GM11168 (cell line): Measurements from ENCODE around the gene MITD1.

Experiments used
- in situ Hi-C: fragments of 300-500 bp; cut with MboI; formaldehyde crosslinking; loops from one replicate; pipeline ENCODE4 v1.12.0; 2022; ENCODE audit warnings: low sequenced_read_pairs; ENCODE audit not compliant: unreplicated experiment

Gene MITD1

DNA sequence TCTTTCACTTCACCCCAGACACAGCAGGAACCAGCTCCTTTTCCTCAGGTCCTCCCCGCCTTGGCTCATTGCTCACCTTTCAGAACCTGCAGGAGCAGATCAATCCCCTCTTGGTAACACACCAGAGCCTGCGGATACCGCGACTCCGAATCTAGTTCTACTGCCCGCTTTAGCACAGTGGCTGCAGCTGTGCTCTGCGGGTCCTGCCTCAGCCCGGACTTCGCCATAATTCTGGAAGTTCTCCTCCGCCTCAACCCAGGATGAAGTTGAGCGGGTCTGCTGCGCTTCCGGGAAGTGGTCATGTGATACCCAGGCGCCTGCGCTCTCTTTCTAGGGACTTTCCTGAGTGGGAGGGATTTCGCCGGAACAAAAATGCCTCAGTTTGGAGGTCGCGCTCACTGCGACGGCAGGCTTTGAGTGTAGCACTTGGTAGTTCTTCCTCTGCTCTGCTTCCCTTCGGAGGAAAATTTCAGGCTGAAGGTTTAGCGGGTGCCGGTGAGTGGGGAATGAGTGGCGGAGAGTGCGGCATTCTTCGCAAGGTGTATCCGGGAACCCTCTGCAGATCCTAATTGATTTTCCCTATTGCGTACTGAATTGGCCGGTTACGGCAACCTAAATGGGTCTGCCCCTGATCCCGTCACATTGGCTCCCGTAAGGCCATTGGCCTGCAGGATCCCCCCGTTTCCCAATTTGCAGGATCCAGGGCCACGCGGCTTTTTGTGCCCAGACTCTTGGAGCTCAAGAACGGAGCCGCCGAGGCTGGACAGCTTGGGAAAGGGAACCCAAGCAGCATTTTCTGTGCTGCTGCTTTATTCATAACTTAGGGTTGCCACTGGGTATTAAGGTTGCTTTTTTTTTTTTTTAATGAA is at the start of gene MITD1, which contains the start of gene MRPL30:
Gene MITD1 (minus strand): TSS at position 304 of the 869 bp plus-strand sequence. CDS start 77 bp downstream, at position 227.
Gene MRPL30 (plus strand): TSS at position 430 of the 869 bp plus-strand sequence. CDS start 5,020 bp downstream, outside the sequence.
- in situ Hi-C loops, result loop anchor here (25.0 kb wide), 1 partner anchor 306 kb away; the partner anchor contains the start of gene REV1

DNA sequence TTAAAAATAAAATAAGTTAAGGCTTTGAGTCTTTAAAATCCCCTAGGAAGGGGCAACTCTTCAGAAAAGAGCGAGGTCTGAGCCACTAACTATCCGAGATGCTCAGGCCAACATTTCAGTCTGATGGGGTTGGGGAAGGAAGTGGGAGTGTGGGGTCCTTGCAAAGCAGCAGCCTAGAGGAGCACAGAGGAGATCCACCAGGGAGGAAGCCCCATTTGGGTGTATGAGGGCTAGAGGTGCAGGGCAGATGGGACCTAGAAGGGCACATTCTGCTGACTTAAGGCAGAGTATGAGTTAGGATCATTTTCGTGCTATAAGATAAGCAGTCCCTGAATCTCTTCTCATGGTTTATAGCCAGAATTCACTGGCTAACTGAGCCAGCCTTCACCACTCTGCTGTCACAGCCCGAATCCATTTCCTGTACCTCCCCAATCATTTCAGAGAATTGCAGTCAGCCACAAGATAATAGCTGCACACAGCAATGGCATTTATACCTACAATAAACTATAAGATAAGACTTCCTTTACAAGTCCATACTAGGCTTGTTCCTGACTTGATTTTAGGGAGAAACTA is 37.2 kb upstream of the MITD1 start:
- in situ Hi-C loops, result no loop called here

DNA sequence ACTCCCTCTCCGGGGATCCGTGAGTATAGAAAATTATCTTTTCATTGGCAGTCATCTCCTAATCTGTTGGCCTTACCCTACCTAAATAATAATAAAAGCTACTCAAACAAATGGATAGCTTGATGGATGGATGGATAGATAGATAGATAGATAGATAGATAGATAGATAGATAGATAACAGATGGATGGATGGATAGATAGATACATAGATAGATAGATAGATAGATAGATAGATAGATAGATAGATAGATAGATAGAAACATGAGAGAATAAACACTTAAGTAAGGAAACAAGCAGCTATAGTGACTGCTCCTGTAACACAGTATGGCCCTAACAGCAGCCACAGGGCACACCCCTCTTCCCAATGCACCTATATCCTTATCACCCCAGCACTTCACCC is 35.2 kb upstream of the MITD1 start:
- in situ Hi-C loops, result no loop called here

DNA sequence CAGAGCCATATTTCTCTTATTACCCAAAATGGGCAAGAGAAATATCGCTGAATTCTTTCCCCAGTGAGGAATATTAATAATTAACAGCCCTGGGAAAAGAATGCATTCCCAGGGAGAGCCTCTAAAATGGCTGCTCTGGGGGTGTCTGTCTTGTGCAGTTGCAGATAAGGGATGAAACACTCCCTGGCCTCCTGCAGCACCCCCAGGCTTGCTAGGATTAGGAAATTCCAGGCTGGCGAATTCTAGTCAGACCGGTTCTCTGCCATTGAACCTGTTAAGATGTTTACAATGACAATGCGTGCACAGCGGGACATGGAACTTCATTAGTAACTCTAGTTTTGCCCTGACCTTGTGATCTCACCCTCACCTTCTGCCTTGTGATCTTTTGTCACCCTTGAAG is 24.6 kb upstream of the MITD1 start:
- in situ Hi-C loops, result no loop called here

DNA sequence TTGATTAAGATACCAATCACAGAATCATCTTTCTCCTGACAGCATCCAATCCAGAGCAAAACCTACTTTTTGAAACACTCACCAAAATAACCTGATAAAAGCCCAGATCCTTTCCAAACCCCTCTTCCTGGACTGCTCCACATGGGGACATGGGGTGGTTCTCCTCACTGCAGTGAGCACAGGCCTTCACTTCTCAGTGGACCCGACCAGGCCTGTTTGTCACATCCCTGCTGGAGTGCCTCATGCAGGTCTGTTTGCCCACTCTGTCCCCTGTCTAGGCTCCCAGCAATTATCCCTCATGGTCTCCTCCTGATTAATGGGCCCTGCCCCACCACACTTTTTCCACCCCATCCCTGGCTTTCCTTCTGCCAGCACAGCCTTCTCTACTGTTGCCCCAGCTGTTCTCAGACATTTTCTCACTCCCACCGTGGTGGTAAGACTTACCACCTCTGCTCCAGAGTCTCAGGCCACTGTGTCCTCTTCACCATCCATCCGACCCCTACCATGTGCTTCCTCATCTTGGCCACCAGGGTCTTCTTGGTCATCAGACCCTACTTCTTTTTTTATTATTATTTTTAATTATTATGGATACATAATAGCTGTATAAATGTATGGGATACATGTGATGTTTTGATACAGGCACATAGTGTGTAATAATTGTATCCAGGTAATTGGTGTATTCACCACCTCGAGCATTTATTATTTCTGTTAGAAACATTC is 21.3 kb upstream of the MITD1 start:
- in situ Hi-C loops, result no loop called here

DNA sequence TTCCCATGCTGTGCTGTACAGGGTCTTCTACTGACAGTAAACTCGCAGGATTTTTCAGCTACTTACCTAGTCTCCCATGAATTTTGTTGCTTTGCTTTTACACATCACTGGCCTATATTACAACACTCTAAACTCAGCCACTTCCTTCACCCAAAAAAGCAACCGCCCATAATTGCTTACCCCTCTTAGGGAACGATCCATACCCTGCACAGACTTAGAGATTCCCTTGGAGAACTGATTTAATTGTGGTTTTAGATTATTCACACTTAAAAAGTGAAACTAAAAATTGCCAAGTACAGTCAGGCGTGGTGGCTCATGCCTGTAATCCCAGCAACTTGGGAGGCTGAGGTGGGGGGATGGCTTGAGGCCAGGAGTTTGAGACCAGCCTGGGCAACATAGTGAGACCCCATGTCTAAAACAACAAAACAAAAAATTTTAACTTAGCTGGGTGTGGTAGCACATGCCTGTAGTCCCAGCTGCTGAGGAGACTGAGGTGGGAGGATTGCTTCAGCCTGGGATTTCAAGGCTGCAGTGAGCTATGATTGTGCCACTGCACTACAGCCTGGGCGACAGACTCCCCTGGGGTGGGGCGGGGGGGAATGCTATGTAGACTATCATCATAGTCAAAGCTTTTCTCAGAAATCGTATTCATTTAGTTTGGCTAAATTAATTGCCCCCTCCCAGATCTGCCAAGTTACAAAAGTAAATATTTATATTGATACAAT is 19.4 kb upstream of the MITD1 start:
- in situ Hi-C loops, result no loop called here

DNA sequence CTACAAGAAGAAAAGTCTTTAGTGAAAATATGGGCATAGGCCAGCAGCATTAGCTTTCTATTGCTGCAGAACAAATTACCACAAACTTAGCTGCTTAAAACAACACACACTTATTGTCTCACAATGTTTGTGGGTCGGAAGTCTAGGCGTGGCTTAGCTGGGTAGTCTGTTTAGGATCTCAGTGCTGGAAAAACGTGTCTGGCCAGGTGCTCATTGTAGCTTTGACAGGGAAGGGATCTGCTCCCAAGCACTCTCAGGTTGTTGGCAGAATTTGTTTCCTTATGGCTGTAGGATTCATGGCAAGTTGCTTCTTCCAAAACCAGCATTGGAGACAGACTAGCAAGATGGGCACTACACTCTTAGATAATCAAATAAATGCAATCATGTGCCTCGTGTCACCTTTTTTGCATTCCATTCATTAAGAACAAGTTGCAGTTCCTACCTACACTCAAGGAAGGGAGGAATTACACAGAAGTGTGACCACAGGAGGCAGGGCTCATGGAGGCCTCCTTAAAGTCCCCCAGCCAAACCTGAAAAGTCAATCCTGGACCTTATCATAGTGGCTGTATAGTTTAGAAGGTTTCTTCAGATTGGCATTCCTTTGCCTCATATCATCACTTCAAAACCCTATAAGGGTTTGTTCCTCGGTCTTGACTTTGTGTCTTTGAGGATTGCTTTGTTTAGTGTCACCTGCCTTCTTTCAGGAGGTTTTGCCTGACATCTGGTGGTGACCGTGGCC is 17.4 kb upstream of the MITD1 start:
- in situ Hi-C loops, result loop anchor here (25.0 kb wide), 1 partner anchor 289 kb away; the partner anchor contains the start of gene REV1

DNA sequence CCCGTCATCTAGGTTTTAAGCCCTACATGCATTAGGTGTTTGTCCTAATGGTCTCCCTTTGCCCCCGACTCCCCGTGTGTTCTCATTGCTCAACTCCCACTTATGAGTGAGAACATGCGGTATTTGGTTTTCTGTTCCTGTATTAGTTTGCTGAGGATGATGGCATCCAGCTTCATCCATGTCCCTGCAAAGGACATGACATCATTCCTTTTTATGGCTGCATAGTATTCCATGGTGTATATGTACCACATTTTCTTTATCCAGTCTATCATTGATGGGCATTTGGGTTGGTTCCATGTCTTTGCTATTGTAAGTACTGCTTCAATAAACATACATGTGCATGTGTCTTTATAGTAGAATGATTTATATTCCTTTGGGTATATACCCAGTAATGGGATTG is 11.5 kb upstream of the MITD1 start:
- in situ Hi-C loops, result loop anchor here (25.0 kb wide), 1 partner anchor 295 kb away; the partner anchor contains the start of gene REV1

DNA sequence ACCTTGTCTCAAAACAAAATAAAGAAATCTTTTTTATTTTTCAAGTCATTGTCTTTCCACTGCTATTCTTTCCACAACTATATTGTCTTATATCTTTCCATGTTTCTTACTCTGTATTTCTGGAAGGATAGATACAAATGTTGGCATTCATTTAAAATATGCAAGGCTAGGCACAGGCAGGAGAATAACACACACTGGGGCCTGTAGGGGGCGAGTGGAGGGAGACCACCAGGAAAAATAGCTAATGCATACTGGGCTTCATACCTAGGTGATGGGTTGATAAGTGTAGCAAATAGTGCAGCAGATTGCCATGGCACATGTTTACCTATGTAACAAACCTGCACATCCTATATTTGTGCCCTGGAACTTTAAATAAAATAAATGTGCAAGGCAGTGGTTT is 9.7 kb upstream of the MITD1 start:
- in situ Hi-C loops, result loop anchor here (25.0 kb wide), 1 partner anchor 297 kb away; the partner anchor contains the start of gene REV1

DNA sequence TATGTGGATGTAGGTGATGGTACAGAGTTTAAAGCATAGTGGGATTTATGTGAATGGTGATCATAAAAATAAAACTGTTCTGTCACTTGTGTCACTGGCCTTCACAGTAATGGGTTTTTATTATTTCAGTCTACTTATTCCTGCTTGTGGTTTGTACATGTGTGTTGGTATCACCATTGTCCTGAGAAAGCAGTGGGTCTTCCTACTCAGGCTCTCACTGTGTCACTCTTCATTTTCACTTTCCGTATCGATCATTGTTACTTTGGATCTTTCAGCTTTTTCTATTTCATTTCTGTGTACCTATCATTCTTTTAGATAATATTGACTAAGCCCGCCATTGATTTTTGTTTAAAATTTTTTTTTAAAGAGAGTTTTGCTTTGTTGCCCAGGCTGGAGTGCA is 7.5 kb upstream of the MITD1 start:
- in situ Hi-C loops, result loop anchor here (25.0 kb wide), 1 partner anchor 299 kb away; the partner anchor contains the start of gene REV1

DNA sequence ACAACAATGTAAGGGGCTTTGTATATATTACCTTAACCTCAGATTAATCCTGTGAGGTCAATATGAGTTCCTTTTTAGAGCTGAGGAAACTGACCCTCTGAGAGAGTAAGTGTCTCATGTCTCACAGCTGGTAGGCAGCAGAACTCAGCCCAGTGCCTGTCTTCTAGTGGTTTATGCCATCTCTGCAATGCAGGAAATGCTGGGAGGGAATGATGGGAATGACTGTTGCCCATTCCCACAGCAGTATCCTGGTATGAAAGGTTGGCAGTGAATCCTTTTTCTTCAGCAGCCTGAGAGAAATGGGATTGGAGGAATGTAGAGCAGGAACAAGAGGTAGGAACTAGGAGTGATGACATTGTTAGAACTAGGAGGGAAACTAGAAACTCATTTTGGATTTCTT is 6.2 kb upstream of the MITD1 start:
- in situ Hi-C loops, result loop anchor here (25.0 kb wide), 1 partner anchor 300 kb away; the partner anchor contains the start of gene REV1

DNA sequence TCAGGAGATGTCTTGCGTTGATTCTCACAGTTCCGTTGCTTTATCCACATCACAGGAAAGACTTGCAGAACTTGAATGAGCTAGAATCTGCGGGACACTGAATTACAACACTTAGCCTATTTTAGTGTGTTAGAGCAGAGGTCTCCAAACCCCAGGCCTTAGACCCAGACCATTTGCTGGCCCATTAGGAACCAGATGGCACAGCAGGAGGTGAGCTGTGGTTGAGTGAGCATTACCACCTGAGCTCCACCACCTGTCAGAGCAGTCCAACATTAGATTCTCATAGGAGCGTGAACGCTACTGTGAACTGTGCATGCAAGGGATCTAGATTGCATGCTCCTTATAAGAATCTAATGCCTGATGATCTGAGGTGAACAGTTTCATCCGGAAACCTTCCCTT is 4.0 kb upstream of the MITD1 start:
- in situ Hi-C loops, result loop anchor here (25.0 kb wide), 1 partner anchor 302 kb away; the partner anchor contains the start of gene REV1

DNA sequence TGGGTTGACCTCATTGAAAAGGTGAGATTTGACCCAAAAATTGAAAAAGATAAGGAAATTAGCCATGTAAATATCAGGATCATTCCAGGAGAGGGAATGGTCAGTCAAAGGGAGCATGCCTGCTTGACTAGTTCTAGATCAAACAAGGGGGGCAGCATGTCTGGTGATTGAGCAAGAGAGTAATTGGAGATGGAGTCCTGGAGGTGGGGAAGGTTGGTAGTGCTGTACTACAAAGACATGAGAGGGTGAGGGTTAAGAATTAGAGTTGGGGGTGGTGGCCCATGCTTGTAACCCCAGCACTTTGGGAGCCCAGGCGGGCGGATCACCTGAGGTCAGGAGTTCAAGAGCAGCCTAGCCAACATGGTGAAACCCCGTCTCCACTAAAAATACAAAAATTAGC is 2.2 kb upstream of the MITD1 start:
- in situ Hi-C loops, result loop anchor here (25.0 kb wide), 1 partner anchor 304 kb away; the partner anchor contains the start of gene REV1

DNA sequence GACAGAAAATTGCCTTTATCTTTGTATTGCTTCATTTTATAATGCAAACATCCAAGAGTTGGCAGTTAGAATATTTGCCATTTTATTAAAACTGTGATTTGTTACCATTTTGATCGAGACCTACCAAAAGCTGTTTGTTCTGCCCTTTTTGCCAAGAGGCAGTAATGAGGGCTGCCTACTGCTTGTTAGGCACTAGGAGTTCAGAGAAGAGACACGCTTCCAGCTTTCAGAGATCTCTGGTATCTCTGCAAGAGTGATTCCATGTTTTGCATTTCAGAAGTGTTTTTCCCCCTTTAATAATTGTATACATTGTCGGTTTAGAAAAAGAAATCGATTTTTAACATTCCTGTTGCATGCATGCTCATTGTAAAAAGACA is 754 bp upstream of the MITD1 start:
- in situ Hi-C loops, result loop anchor here (25.0 kb wide), 1 partner anchor 306 kb away; the partner anchor contains the start of gene REV1

DNA sequence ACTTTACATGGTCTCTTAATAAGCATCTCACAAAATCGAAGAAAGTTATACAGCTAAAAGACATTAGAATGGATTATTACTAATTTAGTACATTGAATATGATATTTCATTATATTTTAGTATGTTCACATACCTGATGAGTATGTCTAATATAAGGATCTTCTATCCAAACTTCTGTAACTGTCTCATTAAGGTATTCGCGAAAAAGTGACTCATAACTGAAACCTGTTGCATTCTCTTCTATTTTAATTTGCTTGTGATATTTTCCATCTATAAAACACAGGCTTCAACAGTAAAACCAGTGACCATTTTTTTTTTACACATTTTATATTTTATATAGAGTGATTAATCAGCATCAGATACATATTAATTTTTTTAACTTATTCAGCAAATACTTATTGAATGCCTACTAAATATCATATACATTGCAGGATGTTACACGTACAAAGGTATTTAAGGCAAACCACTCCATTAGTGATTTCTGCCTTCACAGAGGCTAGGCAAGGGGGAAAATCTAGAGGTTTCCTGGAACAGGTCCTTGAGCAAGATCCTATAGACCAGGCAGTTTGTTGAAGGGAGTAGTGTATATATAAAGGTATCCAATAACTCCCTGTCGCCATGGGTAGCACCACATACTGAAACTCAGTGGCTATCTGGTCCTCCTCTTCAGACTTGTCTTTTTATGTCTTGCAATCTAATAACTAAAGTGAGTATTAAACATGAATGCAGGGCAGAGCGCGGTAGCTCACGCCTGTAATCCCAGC is 9.3 kb downstream of the MITD1 start:
- in situ Hi-C loops, result no loop called here

DNA sequence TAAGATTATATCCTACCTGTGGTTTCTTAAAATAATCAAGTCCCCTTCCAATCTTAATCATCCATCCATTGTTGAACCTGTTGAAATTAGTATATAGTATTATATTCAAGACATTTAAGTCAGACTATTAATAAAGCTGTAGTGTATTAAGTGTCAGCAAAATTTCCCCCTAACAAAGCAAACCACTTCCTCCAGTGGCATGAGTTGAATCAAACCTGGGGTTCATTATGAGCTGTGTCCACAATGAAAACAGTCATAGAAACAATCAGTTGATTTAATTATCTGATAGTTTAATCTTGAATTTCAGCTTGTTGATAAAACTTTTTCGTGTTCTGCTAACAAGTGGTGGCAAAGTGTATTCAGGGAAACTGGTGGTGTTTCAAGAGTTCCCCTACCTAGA is 11.3 kb downstream of the MITD1 start:
- in situ Hi-C loops, result no loop called here

DNA sequence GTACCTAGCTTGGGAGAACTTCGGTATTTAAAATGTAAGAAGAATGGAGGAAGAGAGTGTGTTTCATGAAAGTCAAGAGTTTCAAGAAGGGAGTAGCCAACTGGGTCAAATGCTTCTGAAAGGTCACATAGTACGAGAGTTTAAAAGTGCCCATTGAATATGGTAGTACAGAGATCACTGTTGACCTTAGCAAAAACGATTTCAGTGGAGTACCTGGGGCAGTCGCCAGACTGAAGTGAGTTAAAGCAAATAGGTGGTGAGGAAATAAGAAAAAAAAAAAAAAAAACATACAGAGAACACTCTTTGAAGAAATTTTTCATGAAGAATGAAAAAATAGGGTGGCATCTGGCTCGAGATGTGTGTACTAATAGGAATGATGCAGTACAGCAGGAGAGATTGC is 14.6 kb downstream of the MITD1 start:
- in situ Hi-C loops, result no loop called here

DNA sequence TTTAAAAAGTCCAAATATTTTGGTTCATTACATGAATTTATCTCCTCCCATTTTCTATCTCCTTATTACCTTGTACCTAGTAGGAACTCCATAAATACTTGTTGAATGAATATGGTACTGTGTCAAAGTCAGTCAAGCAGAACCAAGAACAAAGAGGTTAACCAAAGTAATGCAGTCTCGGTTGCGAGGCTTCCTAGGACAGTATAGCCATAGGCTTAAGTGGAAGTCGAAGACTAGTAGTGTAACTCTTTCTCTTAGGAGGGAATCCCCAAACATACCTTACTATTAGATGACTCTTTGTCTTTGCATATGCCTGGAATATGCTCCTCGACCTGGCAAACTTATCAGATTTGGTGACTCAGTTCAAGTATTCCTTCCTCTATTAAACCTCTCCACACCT is 21.3 kb downstream of the MITD1 start:
- in situ Hi-C loops, result no loop called here
